Neural crest cell (in vitro differentiated cells): ENCODE measurements around the gene UPK1B. TPM values are rescaled to one million over a fixed set of nuclear protein-coding genes. Genes with fewer than 3 reads are reported as not detected.

Experiments used
- DNase-seq: peaks from one replicate; pipeline ENCODE4 v3.0.0; 2021; ENCODE audit warnings: low read depth, mixed read lengths, low spot score
- H3K27ac Mint-ChIP-seq: one replicate; pipeline ENCODE4 v1.8.0; 2021; ENCODE audit warnings: mild to moderate bottlenecking, mixed read lengths; ENCODE audit not compliant: unreplicated experiment
- H3K27me3 Mint-ChIP-seq: 2 replicates; pipeline ENCODE4 v1.8.0; 2021; ENCODE audit warnings: low read depth, mild to moderate bottlenecking, mixed read lengths
- H3K36me3 Mint-ChIP-seq: 2 replicates; pipeline ENCODE4 v1.8.0; 2021; ENCODE audit warnings: low read depth, mild to moderate bottlenecking, mixed read lengths
- H3K4me1 Mint-ChIP-seq: 2 replicates; pipeline ENCODE4 v1.8.0; 2021; ENCODE audit warnings: mixed read lengths
- H3K4me3 Mint-ChIP-seq: one replicate; pipeline ENCODE4 v1.8.0; 2021; ENCODE audit warnings: mild to moderate bottlenecking, mixed read lengths
- H3K9me3 Mint-ChIP-seq: 2 replicates; pipeline ENCODE4 v1.8.0; 2021; ENCODE audit warnings: mixed read lengths
- CTCF ChIP-seq: fragments of 200-600 bp; sonication (generic); conservative IDR thresholded peaks from 2 replicates; pipeline ENCODE4 v1.5.0; 2021; ENCODE audit warnings: antibody characterized with exemption, mild to moderate bottlenecking
- total RNA-seq: library from RNA; stranded (reverse); gene quantifications from 2 replicates; pipeline ENCODE4 v1.2.1, GENCODE V29; 2021

The UPK1B gene
- total RNA-seq, 1 donor from 2014 or later, result not detected

DNA sequence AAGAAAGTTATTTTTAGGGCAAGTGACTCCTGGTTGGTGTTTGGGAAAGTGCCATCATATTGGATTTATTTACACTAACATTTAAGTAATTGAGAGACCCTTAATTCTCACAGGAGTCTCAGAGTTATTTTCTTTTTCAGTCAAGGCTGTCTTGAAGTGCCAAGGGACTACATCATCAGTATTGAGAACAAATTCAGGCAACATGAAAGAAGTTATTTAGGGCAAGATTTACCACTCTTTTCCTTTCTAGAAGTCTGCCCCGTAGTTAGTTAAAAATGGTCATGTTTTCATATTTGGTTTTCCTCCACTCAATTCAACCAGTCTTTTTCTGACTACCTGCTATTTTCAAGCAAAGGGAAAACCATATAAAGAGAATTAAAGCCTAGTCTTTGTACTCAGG, 61.2 kb downstream of the UPK1B start:
- Mint-ChIP-seq H3K9me3 (no peaks in the 10 kb centered on the region), H3K4me1 (peaks cover 3% of the 10 kb centered on the region), H3K27ac (no peak overlapping the region), H3K36me3 (peaks cover 4% of the 10 kb centered on the region), H3K4me3 (no peak overlapping the region), H3K27me3 (no peaks in the 10 kb centered on the region)
- TF ChIP-seq CTCF, result no peak
- DNase-seq, result no peak

DNA sequence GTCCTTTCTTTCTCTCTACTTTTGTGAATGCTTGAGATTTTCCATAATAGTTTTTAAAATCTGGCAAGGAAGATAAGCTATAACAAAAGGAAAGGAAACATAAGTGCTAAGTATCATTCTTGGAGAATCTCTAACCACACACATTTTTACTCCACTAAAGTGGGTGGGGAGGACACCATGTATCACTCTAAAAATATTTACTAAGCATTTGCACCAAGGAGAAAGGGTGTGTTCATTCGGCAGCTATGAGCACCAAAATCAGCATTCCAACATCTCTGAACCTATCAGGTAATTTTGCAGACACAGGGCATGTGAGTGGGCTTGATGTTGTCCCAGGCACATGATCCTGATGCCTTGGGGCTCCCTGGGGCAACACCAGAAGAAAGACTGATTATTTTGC, 61.8 kb downstream of the UPK1B start:
- DNase-seq, result no peak
- H3K4me1 Mint-ChIP-seq, result peaks cover 9% of the 10 kb centered on the region
- no peak for TF ChIP-seq CTCF
- H3K27ac Mint-ChIP-seq, result no peak overlapping the region
- H3K36me3 Mint-ChIP-seq, result peaks cover 2% of the 10 kb centered on the region
- H3K27me3 Mint-ChIP-seq, result no peaks in the 10 kb centered on the region
- no peak overlapping the region for H3K4me3 Mint-ChIP-seq
- H3K9me3 Mint-ChIP-seq, result no peaks in the 10 kb centered on the region

GRCh38 chr3:119236756-119237155, 63.4 kb downstream of the UPK1B start:
- Mint-ChIP-seq H3K4me3 (no peak overlapping the region), H3K36me3 (no peaks in the 10 kb centered on the region), H3K27me3 (no peaks in the 10 kb centered on the region), H3K4me1 (peaks cover 18% of the 10 kb centered on the region), H3K27ac (no peak overlapping the region), H3K9me3 (peaks cover 4% of the 10 kb centered on the region)
- DNase-seq, result no peak
- TF ChIP-seq CTCF, result no peak

- Mint-ChIP-seq H3K4me1 (peaks cover 18% of the 10 kb centered on the region), H3K27me3 (no peaks in the 10 kb centered on the region), H3K9me3 (peaks cover 4% of the 10 kb centered on the region), H3K4me3 (no peak overlapping the region), H3K36me3 (no peaks in the 10 kb centered on the region), H3K27ac (no peak overlapping the region)
- DNase-seq, result no peak
- TF ChIP-seq CTCF, result no peak
Observed at GRCh38 chr3:119237299-119237698, 63.9 kb downstream of the UPK1B start.

DNA sequence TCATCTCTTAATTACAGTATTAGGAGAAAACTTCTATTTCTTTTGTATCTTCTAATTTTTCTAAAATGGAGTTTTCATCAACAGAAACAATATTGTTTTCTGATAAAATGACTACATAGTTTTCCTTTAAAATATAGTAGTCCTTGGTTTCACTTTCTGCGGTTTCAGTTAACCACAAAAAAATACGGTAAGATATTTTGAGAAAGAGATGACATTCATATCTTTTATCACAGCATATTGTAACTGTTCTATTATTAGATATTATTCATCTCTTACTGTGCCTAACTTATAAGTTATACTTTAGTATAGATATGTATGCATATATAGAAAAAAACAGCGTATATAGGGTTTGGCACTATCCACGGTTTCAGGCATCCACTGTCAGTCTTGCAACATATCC, 65.0 kb downstream of the UPK1B start:
- DNase-seq, result no peak
- no peak overlapping the region for H3K27ac Mint-ChIP-seq
- H3K36me3 Mint-ChIP-seq, result no peaks in the 10 kb centered on the region
- H3K9me3 Mint-ChIP-seq, result peaks cover 4% of the 10 kb centered on the region
- H3K4me1 Mint-ChIP-seq, result peaks cover 18% of the 10 kb centered on the region
- no peaks in the 10 kb centered on the region for H3K27me3 Mint-ChIP-seq
- no peak for TF ChIP-seq CTCF
- H3K4me3 Mint-ChIP-seq, result peak overlapping the region; percentile 51

- no peak overlapping the region for H3K27ac Mint-ChIP-seq
- DNase-seq, result no peak
- peaks cover 4% of the 10 kb centered on the region for H3K9me3 Mint-ChIP-seq
- peaks cover 18% of the 10 kb centered on the region for H3K4me1 Mint-ChIP-seq
- H3K27me3 Mint-ChIP-seq, result no peaks in the 10 kb centered on the region
- H3K4me3 Mint-ChIP-seq, result peak overlapping the region; percentile 69
- no peaks in the 10 kb centered on the region for H3K36me3 Mint-ChIP-seq
- no peak for TF ChIP-seq CTCF
Observed at GRCh38 chr3:119239206-119239820, 65.9 kb downstream of the UPK1B start.
